H9 (cell line): ENCODE results near the gene DYNLRB2. TPM values are rescaled to one million over a fixed set of nuclear protein-coding genes. Genes with fewer than 3 reads are reported as not detected.

Experiments used
- DNase-seq: peaks from one replicate; pipeline ENCODE4 v3.0.0-alpha.2; 2017
- H2AFZ ChIP-seq: one replicate; pipeline ENCODE4 v1.6.1; 2013; ENCODE audit warnings: mild to moderate bottlenecking, low read length, control low read depth, moderate library complexity
- H2AK5ac ChIP-seq: 2 replicates; pipeline ENCODE4 v1.6.1; 2013; ENCODE audit warnings: low read length, control low read depth, mixed read lengths; ENCODE audit not compliant: insufficient read length
- H2BK120ac ChIP-seq: one replicate; pipeline ENCODE4 v1.6.1; 2013; ENCODE audit warnings: low read depth, mild to moderate bottlenecking, low read length, control low read depth, inconsistent platforms; ENCODE audit not compliant: poor library complexity, severe bottlenecking
- H2BK12ac ChIP-seq: 2 replicates; pipeline ENCODE4 v1.6.1; 2013; ENCODE audit warnings: low read length, control low read depth, mixed read lengths, low read depth; ENCODE audit not compliant: insufficient read length
- H2BK15ac ChIP-seq: 2 replicates; pipeline ENCODE4 v1.6.1; 2013; ENCODE audit warnings: low read depth, low read length, control low read depth
- H2BK20ac ChIP-seq: one replicate; pipeline ENCODE4 v1.6.1; 2013; ENCODE audit warnings: low read depth, mild to moderate bottlenecking, low read length, control low read depth, inconsistent platforms; ENCODE audit not compliant: poor library complexity, severe bottlenecking
- H2BK5ac ChIP-seq: 2 replicates; pipeline ENCODE4 v1.6.1; 2013; ENCODE audit warnings: low read length, control low read depth, mixed read lengths; ENCODE audit not compliant: insufficient read length
- H3K14ac ChIP-seq: 2 replicates; pipeline ENCODE4 v1.6.1; 2013; ENCODE audit warnings: low read length, control low read depth; ENCODE audit not compliant: insufficient read depth
- H3K18ac ChIP-seq: 2 replicates; pipeline ENCODE4 v1.6.1; 2013; ENCODE audit warnings: low read depth, mild to moderate bottlenecking, mixed read lengths, low read length, control low read depth; ENCODE audit not compliant: insufficient read length
- H3K23ac ChIP-seq: 2 replicates; pipeline ENCODE4 v1.6.1; 2013; ENCODE audit warnings: low read length, control low read depth, mixed read lengths, low read depth; ENCODE audit not compliant: insufficient read length
- H3K23me2 ChIP-seq: 2 replicates; pipeline ENCODE4 v1.6.1; 2013; ENCODE audit warnings: low read depth, mild to moderate bottlenecking, mixed read lengths, low read length, control low read depth; ENCODE audit not compliant: insufficient read length, poor library complexity, severe bottlenecking
- H3K27ac ChIP-seq: 2 replicates; pipeline ENCODE4 v1.5.1; 2013; ENCODE audit warnings: low read length, control low read depth, mixed read lengths, low read depth; ENCODE audit not compliant: insufficient read length
- H3K27me3 ChIP-seq: 2 replicates; pipeline ENCODE4 v1.6.1; 2013; ENCODE audit warnings: low read length, control low read depth, inconsistent platforms; ENCODE audit not compliant: insufficient read depth
- H3K4ac ChIP-seq: 2 replicates; pipeline ENCODE4 v1.6.1; 2013; ENCODE audit warnings: low read depth, mild to moderate bottlenecking, control low read depth, inconsistent platforms, low read length, moderate library complexity
- H3K4me1 ChIP-seq: 2 replicates; pipeline ENCODE4 v1.6.1; 2013; ENCODE audit warnings: low read length, control low read depth, inconsistent platforms; ENCODE audit not compliant: insufficient read depth
- H3K4me2 ChIP-seq: 2 replicates; pipeline ENCODE4 v1.6.1; 2013; ENCODE audit warnings: low read length, control low read depth, mixed read lengths; ENCODE audit not compliant: insufficient read length, insufficient read depth
- H3K56ac ChIP-seq: 2 replicates; pipeline ENCODE4 v1.6.1; 2013; ENCODE audit warnings: low read depth, mild to moderate bottlenecking, mixed read lengths, low read length, control low read depth; ENCODE audit not compliant: insufficient read length
- H3K79me1 ChIP-seq: 2 replicates; pipeline ENCODE4 v1.6.1; 2013; ENCODE audit warnings: low read depth, mild to moderate bottlenecking, moderate library complexity, low read length, control low read depth, inconsistent platforms; ENCODE audit not compliant: insufficient read depth, poor library complexity, severe bottlenecking
- H3K79me2 ChIP-seq: 2 replicates; pipeline ENCODE4 v1.6.1; 2013; ENCODE audit warnings: low read length, control low read depth, inconsistent platforms; ENCODE audit not compliant: insufficient read depth
- H3K9ac ChIP-seq: 2 replicates; pipeline ENCODE4 v1.6.1; 2013; ENCODE audit warnings: low read length, control low read depth, mixed read lengths; ENCODE audit not compliant: insufficient read length; ENCODE audit errors: extremely low read depth
- H3K9me3 ChIP-seq: one replicate; pipeline ENCODE4 v1.6.1; 2013; ENCODE audit warnings: low read depth, low read length, inconsistent platforms; ENCODE audit not compliant: control insufficient read depth
- H3T11ph ChIP-seq: one replicate; pipeline ENCODE4 v1.6.1; 2013; ENCODE audit warnings: mild to moderate bottlenecking, low read length, control low read depth, inconsistent platforms
- H4K20me1 ChIP-seq: one replicate; pipeline ENCODE4 v1.6.1; 2013; ENCODE audit not compliant: control insufficient read depth, insufficient read length, insufficient read depth
- H4K5ac ChIP-seq: 2 replicates; pipeline ENCODE4 v1.6.1; 2013; ENCODE audit warnings: low read depth, mild to moderate bottlenecking, mixed read lengths, low read length, control low read depth; ENCODE audit not compliant: insufficient read length
- H4K8ac ChIP-seq: replicated peaks from 2 replicates; pipeline ENCODE4 v1.6.1; 2013; ENCODE audit warnings: low read length, control low read depth, mixed read lengths, low read depth; ENCODE audit not compliant: insufficient read length
- H4K91ac ChIP-seq: 2 replicates; pipeline ENCODE4 v1.6.1; 2013; ENCODE audit warnings: low read depth, mild to moderate bottlenecking, moderate library complexity, mixed read lengths, low read length, control low read depth; ENCODE audit not compliant: insufficient read length
- H3K27ac Mint-ChIP-seq, 3 experiments: 2 replicates in 2 of 3; 3 replicates in 1 of 3; pipeline ENCODE4 v1.8.0; 2020 to 2021; ENCODE audit warnings: mixed read lengths in 3 of 3, mild to moderate bottlenecking in 1 of 3, moderate library complexity in 1 of 3
- H3K27me3 Mint-ChIP-seq: 2 replicates; pipeline ENCODE4 v1.8.0; 2021; ENCODE audit warnings: low read depth, mild to moderate bottlenecking, moderate library complexity, mixed read lengths
- H3K36me3 Mint-ChIP-seq, 3 experiments: 2 replicates in 2 of 3; 3 replicates in 1 of 3; pipeline ENCODE4 v1.8.0; 2020 to 2021; ENCODE audit warnings: low read depth in 3 of 3, mixed read lengths in 3 of 3; ENCODE audit not compliant: insufficient read depth in 1 of 3
- H3K4me1 Mint-ChIP-seq, 2 experiments: 2 replicates each; pipeline ENCODE4 v1.8.0; 2020; ENCODE audit warnings: mixed read lengths in 2 of 2
- H3K4me3 Mint-ChIP-seq, 2 experiments: 2 replicates in 1 of 2; 3 replicates in 1 of 2; pipeline ENCODE4 v1.8.0; 2020 to 2021; ENCODE audit warnings: mild to moderate bottlenecking in 2 of 2, mixed read lengths in 2 of 2, moderate library complexity in 1 of 2
- H3K9me3 Mint-ChIP-seq, 2 experiments: 2 replicates in 1 of 2; 3 replicates in 1 of 2; pipeline ENCODE4 v1.8.0; 2020; ENCODE audit warnings: mild to moderate bottlenecking in 2 of 2, mixed read lengths in 2 of 2, moderate library complexity in 1 of 2
- WGBS: extraction: QIAGEN DNeasy Blood & Tissue Kit; methylation state at CpG from one replicate; pipeline ENCODE4 v1.1.7; 2013; ENCODE audit warnings: missing lambda C conversion rate, low lambda C conversion rate, mixed read lengths; ENCODE audit not compliant: insufficient read length; ENCODE audit errors: extremely low coverage; 5-methylcytosine and 5-hydroxymethylcytosine counted together
- total RNA-seq: library from RNA; stranded (reverse); gene quantifications from 2 replicates; pipeline ENCODE4 v1.2.1, GENCODE V29; 2021
- TF ChIP-seq, protein P1 (sequence below): fragments of 200-600 bp; sonication (generic); conservative IDR thresholded peaks from 3 replicates; pipeline ENCODE4 v1.8.0; 2021; ENCODE audit warnings: antibody characterized with exemption, mild to moderate bottlenecking

The DYNLRB2 gene
- total RNA-seq, 1 experiment from 2014 or later: not detected

DNA sequence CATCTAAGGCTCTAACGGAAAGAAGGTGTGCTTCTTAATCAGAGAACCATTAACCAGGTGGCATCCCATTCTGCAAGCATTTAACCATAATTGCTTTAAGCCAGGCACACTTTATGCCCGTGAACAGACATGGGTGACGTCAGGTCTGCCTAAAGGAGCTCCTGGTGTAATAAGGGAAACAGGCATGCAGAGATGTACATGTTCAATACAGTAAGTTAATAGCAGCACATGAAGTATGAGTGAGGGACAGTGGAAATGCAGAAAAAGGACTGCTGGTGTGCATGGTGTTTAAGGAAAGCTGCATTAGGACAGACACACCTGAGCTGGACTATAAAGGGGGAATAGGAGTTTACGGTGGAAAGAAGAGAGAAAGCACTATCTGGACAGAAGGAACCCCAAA, 18.6 kb downstream of the DYNLRB2 start:
- H4K20me1 ChIP-seq: no peaks in the 10 kb centered on the region
- no peak overlapping the region for H2AK5ac ChIP-seq
- H2BK5ac ChIP-seq: no peak overlapping the region
- no peak overlapping the region for H4K5ac ChIP-seq
- H3K27ac Mint-ChIP-seq: no peak overlapping the region
- H3T11ph ChIP-seq: no peak overlapping the region
- H2BK120ac ChIP-seq: no peak overlapping the region
- H3K9me3 Mint-ChIP-seq: no peaks in the 10 kb centered on the region; a peak in 2 of 5 replicates
- no peak overlapping the region for H3K18ac ChIP-seq
- H3K4me1 ChIP-seq: no peaks in the 10 kb centered on the region
- no CpG with 5 or more reads among the region's 4 CpGs for WGBS
- no peak overlapping the region for H3K9ac ChIP-seq
- H3K4me2 ChIP-seq: no peak overlapping the region
- H3K79me1 ChIP-seq: no peaks in the 10 kb centered on the region
- no peaks in the 10 kb centered on the region for H3K4me1 Mint-ChIP-seq
- no peak overlapping the region for H2BK12ac ChIP-seq
- no peak overlapping the region for H2BK15ac ChIP-seq
- H4K8ac ChIP-seq: no peak overlapping the region
- H3K27me3 Mint-ChIP-seq: peaks cover 10% of the 10 kb centered on the region
- H3K79me2 ChIP-seq: no peaks in the 10 kb centered on the region
- H3K4ac ChIP-seq: no peak overlapping the region
- H3K36me3 Mint-ChIP-seq: no peaks in the 10 kb centered on the region
- no peak overlapping the region for H3K14ac ChIP-seq
- DNase-seq: no peak
- no peaks in the 10 kb centered on the region for H3K27me3 ChIP-seq
- TF ChIP-seq, protein P1, sequence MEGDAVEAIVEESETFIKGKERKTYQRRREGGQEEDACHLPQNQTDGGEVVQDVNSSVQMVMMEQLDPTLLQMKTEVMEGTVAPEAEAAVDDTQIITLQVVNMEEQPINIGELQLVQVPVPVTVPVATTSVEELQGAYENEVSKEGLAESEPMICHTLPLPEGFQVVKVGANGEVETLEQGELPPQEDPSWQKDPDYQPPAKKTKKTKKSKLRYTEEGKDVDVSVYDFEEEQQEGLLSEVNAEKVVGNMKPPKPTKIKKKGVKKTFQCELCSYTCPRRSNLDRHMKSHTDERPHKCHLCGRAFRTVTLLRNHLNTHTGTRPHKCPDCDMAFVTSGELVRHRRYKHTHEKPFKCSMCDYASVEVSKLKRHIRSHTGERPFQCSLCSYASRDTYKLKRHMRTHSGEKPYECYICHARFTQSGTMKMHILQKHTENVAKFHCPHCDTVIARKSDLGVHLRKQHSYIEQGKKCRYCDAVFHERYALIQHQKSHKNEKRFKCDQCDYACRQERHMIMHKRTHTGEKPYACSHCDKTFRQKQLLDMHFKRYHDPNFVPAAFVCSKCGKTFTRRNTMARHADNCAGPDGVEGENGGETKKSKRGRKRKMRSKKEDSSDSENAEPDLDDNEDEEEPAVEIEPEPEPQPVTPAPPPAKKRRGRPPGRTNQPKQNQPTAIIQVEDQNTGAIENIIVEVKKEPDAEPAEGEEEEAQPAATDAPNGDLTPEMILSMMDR: no peak
- H2AFZ ChIP-seq: no peak overlapping the region
- no peak overlapping the region for H4K91ac ChIP-seq
- no peak overlapping the region for H3K27ac ChIP-seq
- no peak overlapping the region for H3K4me3 Mint-ChIP-seq
- H3K23ac ChIP-seq: no peak overlapping the region
- H3K23me2 ChIP-seq: no peaks in the 10 kb centered on the region
- H3K9me3 ChIP-seq: no peaks in the 10 kb centered on the region
- no peak overlapping the region for H3K56ac ChIP-seq
- H2BK20ac ChIP-seq: no peak overlapping the region
